ENCODE results near the gene SWI5. TPM values are rescaled to one million over a fixed set of nuclear protein-coding genes. Genes with fewer than 3 reads are reported as not detected.

The SWI5 gene
- total and polyA plus RNA-seq, 2 experiments from 2014 or later = 26.6 to 42.5 TPM

DNA sequence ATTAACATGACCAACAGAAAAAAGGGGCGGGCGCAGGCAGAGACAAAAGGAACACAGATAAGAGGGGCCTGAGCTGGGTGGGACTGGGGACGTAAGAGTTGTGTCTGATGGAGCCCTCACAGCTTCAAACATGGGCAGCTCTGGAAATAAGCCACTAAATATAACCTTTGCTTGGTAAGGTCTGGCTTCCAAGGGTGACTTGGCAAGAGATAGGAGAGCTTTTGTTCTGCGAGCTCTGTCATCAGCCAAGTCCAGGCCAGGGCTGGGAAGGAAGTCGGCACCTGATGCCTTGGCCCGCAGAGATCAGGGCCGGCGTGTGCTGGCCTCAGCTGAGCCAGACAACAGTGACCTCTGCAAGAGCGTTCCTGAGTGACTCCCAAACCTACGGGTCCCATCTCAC lies 34.4 kb downstream of the SWI5 start:
- no peak overlapping the region for H3K4me3 Mint-ChIP-seq
- Histone ChIP-seq H3K36me3 (ENCODE audit: insufficient read depth) (peaks cover 13% of the 10 kb centered on the region; the same call in 1 of the 2 replicates), H3K79me2 (replicated peaks; ENCODE audit: insufficient read depth) (no peaks in the 10 kb centered on the region), H3K27me3 (ENCODE audit: insufficient read depth) (no peaks in the 10 kb centered on the region), H3K4me1 (ENCODE audit: insufficient read depth) (no peaks in the 10 kb centered on the region), H4K20me1 (replicated peaks; ENCODE audit: insufficient read depth) (no peaks in the 10 kb centered on the region; the same call in 1 of the 2 replicates), H3K27ac (ENCODE audit: low read depth) (no peak overlapping the region), H3K9me2 (ENCODE audit: insufficient read depth) (no peaks in the 10 kb centered on the region), H3K4me3 (no peak overlapping the region), H2AFZ (no peak overlapping the region), H3F3A (replicated peaks; ENCODE audit: low read depth) (no peaks in the 10 kb centered on the region), H3K4me2 (no peak overlapping the region)
- no peak overlapping the region for H3K27ac Mint-ChIP-seq
- DNase-seq (ENCODE audit: low spot score) (no peak), ATAC-seq (no peak)
- peaks cover 53% of the 10 kb centered on the region for H3K36me3 Mint-ChIP-seq (ENCODE audit: low read depth)
- no peaks in the 10 kb centered on the region for H3K9me3 Mint-ChIP-seq
- no peaks in the 10 kb centered on the region; the same call in 2 of the 3 replicates for H3K4me1 Mint-ChIP-seq
- TF ChIP-seq, protein P1, sequence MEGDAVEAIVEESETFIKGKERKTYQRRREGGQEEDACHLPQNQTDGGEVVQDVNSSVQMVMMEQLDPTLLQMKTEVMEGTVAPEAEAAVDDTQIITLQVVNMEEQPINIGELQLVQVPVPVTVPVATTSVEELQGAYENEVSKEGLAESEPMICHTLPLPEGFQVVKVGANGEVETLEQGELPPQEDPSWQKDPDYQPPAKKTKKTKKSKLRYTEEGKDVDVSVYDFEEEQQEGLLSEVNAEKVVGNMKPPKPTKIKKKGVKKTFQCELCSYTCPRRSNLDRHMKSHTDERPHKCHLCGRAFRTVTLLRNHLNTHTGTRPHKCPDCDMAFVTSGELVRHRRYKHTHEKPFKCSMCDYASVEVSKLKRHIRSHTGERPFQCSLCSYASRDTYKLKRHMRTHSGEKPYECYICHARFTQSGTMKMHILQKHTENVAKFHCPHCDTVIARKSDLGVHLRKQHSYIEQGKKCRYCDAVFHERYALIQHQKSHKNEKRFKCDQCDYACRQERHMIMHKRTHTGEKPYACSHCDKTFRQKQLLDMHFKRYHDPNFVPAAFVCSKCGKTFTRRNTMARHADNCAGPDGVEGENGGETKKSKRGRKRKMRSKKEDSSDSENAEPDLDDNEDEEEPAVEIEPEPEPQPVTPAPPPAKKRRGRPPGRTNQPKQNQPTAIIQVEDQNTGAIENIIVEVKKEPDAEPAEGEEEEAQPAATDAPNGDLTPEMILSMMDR (conservative IDR thresholded peaks at IDR 0.05; ENCODE audit: low read depth in 2 of 2) = no peak
- TF ChIP-seq, protein P2, sequence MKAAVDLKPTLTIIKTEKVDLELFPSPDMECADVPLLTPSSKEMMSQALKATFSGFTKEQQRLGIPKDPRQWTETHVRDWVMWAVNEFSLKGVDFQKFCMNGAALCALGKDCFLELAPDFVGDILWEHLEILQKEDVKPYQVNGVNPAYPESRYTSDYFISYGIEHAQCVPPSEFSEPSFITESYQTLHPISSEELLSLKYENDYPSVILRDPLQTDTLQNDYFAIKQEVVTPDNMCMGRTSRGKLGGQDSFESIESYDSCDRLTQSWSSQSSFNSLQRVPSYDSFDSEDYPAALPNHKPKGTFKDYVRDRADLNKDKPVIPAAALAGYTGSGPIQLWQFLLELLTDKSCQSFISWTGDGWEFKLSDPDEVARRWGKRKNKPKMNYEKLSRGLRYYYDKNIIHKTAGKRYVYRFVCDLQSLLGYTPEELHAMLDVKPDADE (IDR thresholded peaks at IDR 0.05) = no peak
- TF ChIP-seq POLR2AphosphoS5 (IDR thresholded peaks at IDR 0.05; ENCODE audit: low read depth) = no peak
- H3K27me3 Mint-ChIP-seq (ENCODE audit: insufficient read depth, low read depth, poor library complexity) = peaks cover 8% of the 10 kb centered on the region

DNA sequence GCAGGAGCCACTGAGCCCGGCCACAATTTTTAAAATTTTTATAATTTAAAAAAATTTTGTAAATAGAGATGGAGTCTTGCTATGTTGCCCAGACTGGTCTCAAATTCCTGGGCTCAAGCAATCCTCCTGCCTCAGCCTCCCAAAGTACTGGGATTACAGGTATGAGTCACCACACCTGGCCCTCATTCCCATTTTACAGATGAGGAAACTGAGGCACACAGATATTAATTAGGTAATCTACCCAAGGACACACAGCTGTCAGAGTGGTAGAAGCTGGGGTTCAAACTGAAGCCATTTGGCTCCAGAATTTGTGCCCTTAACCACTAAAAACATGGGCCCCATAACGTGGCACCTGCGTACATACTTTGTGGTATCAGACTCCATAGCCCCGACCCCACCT lies 38.6 kb downstream of the SWI5 start:
- Histone ChIP-seq H3K4me1 (ENCODE audit: insufficient read depth) (no peaks in the 10 kb centered on the region), H2AFZ (no peak overlapping the region), H3K4me3 (no peak overlapping the region), H3K27me3 (ENCODE audit: insufficient read depth) (no peaks in the 10 kb centered on the region), H3K4me2 (no peak overlapping the region), H3F3A (replicated peaks; ENCODE audit: low read depth) (no peaks in the 10 kb centered on the region), H3K9me2 (ENCODE audit: insufficient read depth) (no peaks in the 10 kb centered on the region), H4K20me1 (replicated peaks; ENCODE audit: insufficient read depth) (no peaks in the 10 kb centered on the region; the same call in 1 of the 2 replicates), H3K36me3 (ENCODE audit: insufficient read depth) (peaks cover 8% of the 10 kb centered on the region), H3K79me2 (replicated peaks; ENCODE audit: insufficient read depth) (no peaks in the 10 kb centered on the region), H3K27ac (ENCODE audit: low read depth) (no peak overlapping the region)
- Mint-ChIP-seq H3K27ac (no peak overlapping the region), H3K4me3 (no peak overlapping the region), H3K4me1 (no peaks in the 10 kb centered on the region; the same call in 2 of the 3 replicates), H3K9me3 (no peaks in the 10 kb centered on the region), H3K27me3 (ENCODE audit: insufficient read depth, low read depth, poor library complexity) (peaks cover 6% of the 10 kb centered on the region), H3K36me3 (ENCODE audit: low read depth) (peaks cover 58% of the 10 kb centered on the region)
- ATAC-seq (no peak), DNase-seq (ENCODE audit: low spot score) (no peak)
- TF ChIP-seq NANOG (IDR thresholded peaks at IDR 0.05; ENCODE audit: borderline replicate concordance) (no peak), POLR2AphosphoS5 (IDR thresholded peaks at IDR 0.05; ENCODE audit: low read depth) (no peak), STAT1 (IDR thresholded peaks at IDR 0.05; ENCODE audit: unreplicated experiment) (no peak), EZH2phosphoT487 (IDR thresholded peaks at IDR 0.05; ENCODE audit: unreplicated experiment) (no peak), JUNB (IDR thresholded peaks at IDR 0.05; ENCODE audit: unreplicated experiment) (no peak), ZNF331 (CRISPR knock-in tag; IDR thresholded peaks at IDR 0.05; ENCODE audit: low read depth) (no peak), ZNF114 (CRISPR knock-in tag; IDR thresholded peaks at IDR 0.05) (no peak), ZNF462 (CRISPR knock-in tag; IDR thresholded peaks at IDR 0.05) (no peak), EZH2 (IDR thresholded peaks at IDR 0.05; ENCODE audit: low read depth, unreplicated experiment) (no peak)
- TF ChIP-seq, protein P1 (conservative IDR thresholded peaks at IDR 0.05; ENCODE audit: low read depth in 2 of 2) = no peak
